HEK293T (cell line): ENCODE measurements around the gene PLEKHA6.

Experiments
- ARNT ChIP-seq: fragments of 450-650 bp; IDR thresholded peaks from 2 replicates; pipeline ENCODE4 v1.6.1; 2017; ENCODE audit warnings: mild to moderate bottlenecking
- BHLHE40 ChIP-seq: fragments of 450-650 bp; IDR thresholded peaks from 2 replicates; pipeline ENCODE4 v1.6.1; 2016; ENCODE audit warnings: mild to moderate bottlenecking, moderate library complexity, borderline replicate concordance
- ELF4 ChIP-seq: fragments of 450-650 bp; IDR thresholded peaks from 2 replicates; pipeline ENCODE4 v1.6.1; 2017; ENCODE audit warnings: antibody characterized with exemption
- FOXK2 ChIP-seq: fragments of 450-650 bp; IDR thresholded peaks from 2 replicates; pipeline ENCODE4 v1.6.1; 2016; ENCODE audit warnings: mild to moderate bottlenecking
- FOXM1 ChIP-seq: fragments of 450-650 bp; IDR thresholded peaks from 2 replicates; pipeline ENCODE4 v1.6.1; 2017; ENCODE audit warnings: mild to moderate bottlenecking, borderline replicate concordance
- HDGF ChIP-seq: fragments of 450-650 bp; IDR thresholded peaks from 2 replicates; pipeline ENCODE4 v1.6.1; 2017; ENCODE audit warnings: antibody characterized with exemption, borderline replicate concordance
- L3MBTL2 ChIP-seq: fragments of 450-650 bp; conservative IDR thresholded peaks from 2 replicates; pipeline ENCODE4 v1.6.1; 2016; ENCODE audit warnings: mild to moderate bottlenecking
- LEF1 ChIP-seq: fragments of 450-650 bp; IDR thresholded peaks from 2 replicates; pipeline ENCODE4 v1.6.1; 2017; ENCODE audit warnings: mild to moderate bottlenecking, borderline replicate concordance
- PKNOX1 ChIP-seq: fragments of 450-650 bp; IDR thresholded peaks from 2 replicates; pipeline ENCODE4 v1.6.1; 2016
- SP1 ChIP-seq: fragments of 450-650 bp; IDR thresholded peaks from 2 replicates; pipeline ENCODE4 v1.6.1; 2017
- TARDBP ChIP-seq: fragments of 450-650 bp; IDR thresholded peaks from 2 replicates; pipeline ENCODE4 v1.6.1; 2016
- ZNF384 ChIP-seq: fragments of 450-650 bp; IDR thresholded peaks from 2 replicates; pipeline ENCODE4 v1.6.1; 2016

GRCh38 chr1:204263254-204263910 is 96.3 kb downstream of the PLEKHA6 start:
- TF ChIP-seq LEF1 (no peak), TARDBP (no peak), BHLHE40 (no peak), SP1 (no peak), FOXK2 (no peak), PKNOX1 (no peak), FOXM1 (no peak), ZNF384 (no peak), HDGF (no peak), L3MBTL2 (no peak), ELF4 (no peak), ARNT (no peak)
